Smooth muscle cell of the umbilical artery (primary cell): ENCODE measurements around the gene MS4A4E. TPM values are rescaled to one million over a fixed set of nuclear protein-coding genes. Genes with fewer than 3 reads are reported as not detected.

Source experiments
- total RNA-seq: library from RNA; depleted of rRNA; stranded (reverse); fragments of >200 nt; gene quantifications from 2 replicates; pipeline ENCODE4 v1.2.3, GENCODE V29; 2014

The MS4A4E gene
- total RNA-seq: not detected in 2 replicates

DNA sequence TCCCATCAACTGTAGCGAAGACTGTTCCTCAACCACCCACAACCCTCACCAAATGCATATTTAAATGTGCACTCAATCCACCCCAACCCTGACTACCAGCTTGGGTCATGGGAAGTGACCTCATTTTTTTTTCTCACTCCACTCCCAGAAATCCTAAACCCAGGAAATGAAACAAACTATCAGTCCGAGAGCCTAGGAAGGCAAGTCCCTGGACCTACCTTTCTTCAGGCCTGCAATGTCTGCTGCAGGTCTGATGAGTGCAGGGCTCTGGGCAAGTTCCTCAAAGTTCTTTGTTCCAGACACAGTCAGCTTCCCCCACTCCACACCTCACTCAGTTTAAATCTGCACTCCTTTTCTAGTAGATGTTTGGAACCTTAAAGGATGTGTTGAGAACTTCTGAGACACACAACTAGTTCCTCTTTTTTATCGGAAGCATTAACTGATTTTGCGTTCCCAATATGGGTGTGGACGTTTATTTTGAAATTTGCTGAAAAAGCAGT, at the start of gene MS4A4E:
Gene MS4A4E, minus strand, starts transcription at position 398 of the 500 bp plus-strand sequence. CDS start 13,082 bp downstream, outside the sequence.

GRCh38 chr11:60280412-60280811, 37.5 kb upstream of the MS4A4E start, which contains the start of gene MS4A4A:
MS4A4A (plus strand) TSS chr11:60280666; CDS start chr11:60280676, 10 bp downstream.

GRCh38 chr11:60182541-60183330, 60.2 kb downstream of the MS4A4E start, which contains the start of gene MS4A6A:
MS4A6A (minus strand) TSS chr11:60183083; CDS start chr11:60181727, 1,356 bp downstream.

Other genes starting within 250 kb of the MS4A4E start
- not detected in 2 replicates for gene OOSP4B, start 226.0 kb downstream of the MS4A4E start, total RNA-seq
- not detected in 2 replicates for gene OOSP2, start 202.7 kb downstream of the MS4A4E start, total RNA-seq
- not detected in 2 replicates for gene MS4A3, start 186.5 kb downstream of the MS4A4E start, total RNA-seq
- not detected in 2 replicates for gene MS4A2, start 154.5 kb downstream of the MS4A4E start, total RNA-seq
- gene MS4A6A, start 60.1 kb downstream of the MS4A4E start, total RNA-seq: not detected in 2 replicates
- gene MS4A4A, start 37.5 kb upstream of the MS4A4E start, total RNA-seq: not detected in 2 replicates
- not detected in 2 replicates for gene MS4A6E, start 84.1 kb upstream of the MS4A4E start, total RNA-seq
- gene MS4A7, start 135.4 kb upstream of the MS4A4E start, total RNA-seq: not detected in 2 replicates
- gene MS4A14, start 153.3 kb upstream of the MS4A4E start, total RNA-seq: not detected in 2 replicates
- gene MS4A5, start 186.4 kb upstream of the MS4A4E start, total RNA-seq: not detected in 2 replicates
- gene MS4A1, start 212.7 kb upstream of the MS4A4E start, total RNA-seq: not detected in 2 replicates
- gene MS4A12, start 249.6 kb upstream of the MS4A4E start, total RNA-seq: not detected in 2 replicates